GM19023 (cell line): Measurements from ENCODE around the gene NEK4.
"Not testable (repeated sequence)": the region's sequence is repeated elsewhere in the genome, so short reads cannot be mapped to it uniquely, and the experiment has no call there.

Experiments
- ATAC-seq: cut with Tn5 transposase; IDR thresholded peaks from one replicate; pipeline ENCODE4 v1.9.1; 2021; ENCODE audit warnings: mild to moderate bottlenecking, moderate library complexity; ENCODE audit not compliant: unreplicated experiment

The NEK4 gene

GRCh38 chr3:52743152-52743551, 27.6 kb downstream of the NEK4 start:
- ATAC-seq, result no peak

DNA sequence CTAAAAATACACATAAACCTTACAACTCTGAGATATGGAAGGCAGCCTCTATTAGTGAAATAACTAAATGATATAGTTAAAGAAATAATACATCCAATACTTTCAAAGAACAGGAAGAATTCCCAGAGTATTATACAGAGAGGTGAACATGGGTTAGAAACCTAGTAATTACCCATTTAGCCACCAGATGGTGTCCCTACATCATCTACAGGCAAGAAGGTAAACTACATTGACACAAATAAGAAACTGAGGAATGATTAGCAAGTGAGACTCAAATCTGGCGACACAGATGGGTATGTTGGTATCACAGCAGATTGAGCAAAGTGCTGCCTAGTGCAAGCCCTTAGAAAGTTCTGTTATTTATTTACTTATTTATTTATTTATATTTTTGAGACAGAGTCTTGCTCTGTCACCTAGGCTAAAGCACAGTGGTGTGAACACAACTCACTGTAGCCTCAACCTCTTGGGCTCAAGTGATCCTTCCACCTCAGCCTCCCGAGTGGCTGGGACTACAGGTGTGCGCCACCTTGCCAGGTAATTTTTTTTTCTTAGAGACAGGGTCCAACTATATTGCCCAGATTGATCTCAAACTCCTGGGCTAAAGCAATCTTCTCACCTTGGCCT, 28.2 kb downstream of the NEK4 start:
- no peak for ATAC-seq

DNA sequence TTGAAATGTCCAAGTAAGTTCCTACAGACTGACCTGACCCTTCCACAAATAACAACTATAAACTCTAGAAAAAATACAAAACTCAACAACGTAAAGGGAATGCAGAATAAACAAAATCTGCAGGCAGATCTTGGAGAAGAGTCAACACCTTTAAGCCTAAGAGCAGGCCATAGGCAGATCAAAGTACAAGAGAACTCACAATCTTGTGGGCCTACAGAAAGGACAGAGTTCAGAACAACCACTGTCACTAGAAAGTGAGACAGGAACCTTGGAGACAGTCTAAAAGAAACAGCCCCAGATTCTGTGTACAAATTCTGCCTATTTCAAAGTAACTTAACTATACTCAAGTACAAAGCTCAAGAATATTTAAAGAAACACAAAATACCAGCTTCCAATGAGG, 31.0 kb downstream of the NEK4 start:
- no peak for ATAC-seq

DNA sequence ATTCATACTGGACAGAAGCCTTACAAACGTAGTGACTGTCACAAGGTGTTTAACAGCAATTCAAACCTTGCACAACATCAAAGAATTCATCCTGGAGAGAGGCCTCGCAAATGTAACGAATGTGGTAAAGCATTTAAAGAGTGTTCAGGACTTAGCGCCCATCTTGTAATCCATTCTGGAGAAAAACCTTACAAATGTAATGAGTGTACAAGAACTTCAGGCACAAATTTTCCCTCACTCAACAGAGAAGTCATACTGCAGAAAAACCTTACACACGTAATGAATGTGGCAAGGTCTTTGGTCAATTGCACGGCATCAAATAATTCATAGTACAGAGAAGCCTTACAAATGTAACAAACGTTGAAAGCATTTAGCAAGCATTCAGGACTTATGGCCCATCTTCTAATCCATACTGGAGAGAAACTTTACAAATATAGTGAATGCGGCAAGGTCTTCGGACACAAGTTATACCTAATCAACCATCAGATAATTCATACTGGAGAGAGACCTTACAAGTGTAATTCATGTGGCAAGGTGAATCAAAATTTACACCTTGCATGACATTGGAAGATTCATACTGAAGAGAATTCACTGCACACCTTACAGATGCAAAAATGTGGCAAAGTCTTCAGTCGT, 37.4 kb downstream of the NEK4 start:
- no peak for ATAC-seq

DNA sequence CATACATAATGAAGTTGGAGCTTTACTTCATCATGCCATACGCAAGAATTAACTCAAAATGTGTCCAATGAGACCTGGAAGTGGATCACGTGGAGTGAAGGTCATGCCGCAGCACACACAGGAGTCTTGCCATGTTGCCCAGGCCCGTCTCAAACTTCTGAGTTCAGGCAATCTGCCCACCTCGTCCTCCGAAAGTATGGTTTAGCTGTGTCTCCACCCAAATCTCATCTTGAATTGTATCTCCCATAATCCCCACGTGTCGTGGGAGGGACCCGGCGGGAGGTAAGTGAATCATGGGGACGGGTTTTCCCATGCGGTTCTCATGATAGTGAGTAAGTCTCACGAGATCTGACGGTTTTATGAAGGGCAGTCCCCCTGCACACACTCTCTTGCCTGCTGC, 39.1 kb downstream of the NEK4 start:
- ATAC-seq, result no peak

DNA sequence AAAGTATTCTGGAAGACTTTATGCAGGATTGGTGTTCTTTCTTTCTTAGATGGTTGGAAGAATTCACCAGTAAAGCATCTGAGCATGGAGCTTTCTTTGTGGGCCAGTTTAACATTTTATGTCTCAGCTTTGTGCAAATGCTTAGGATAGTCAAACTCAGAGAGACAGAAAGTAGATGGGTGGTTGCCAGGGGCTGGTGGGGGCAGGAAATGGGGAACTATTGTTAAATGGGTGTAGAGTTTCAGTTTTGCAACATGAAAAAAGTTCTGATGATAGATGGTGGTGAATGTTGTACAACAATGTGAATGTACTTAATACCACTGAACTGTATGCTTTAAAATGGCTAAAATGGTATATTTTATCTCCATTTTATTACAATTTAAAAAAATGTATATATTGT, 40.1 kb downstream of the NEK4 start:
- no peak for ATAC-seq

DNA sequence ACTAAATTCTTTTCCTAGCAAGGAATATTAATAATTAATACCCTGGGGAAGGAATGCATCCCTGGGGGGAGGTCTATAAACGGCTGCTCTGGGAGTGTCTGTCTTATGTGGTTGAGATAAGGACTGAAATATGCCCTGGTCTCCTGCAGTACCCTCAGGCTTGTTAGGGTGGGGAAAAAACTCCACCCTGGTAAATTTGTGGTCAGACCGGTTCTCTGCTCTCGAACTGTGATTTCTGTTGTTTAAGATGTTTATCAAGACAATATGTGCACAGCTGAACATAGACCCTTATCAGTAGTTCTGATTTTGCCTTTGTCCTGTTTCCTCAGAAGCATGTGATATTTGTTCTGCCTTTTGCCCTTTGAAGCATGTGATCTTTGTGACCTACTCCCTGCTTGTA, 42.0 kb downstream of the NEK4 start:
- ATAC-seq, result not testable (repeated sequence)

DNA sequence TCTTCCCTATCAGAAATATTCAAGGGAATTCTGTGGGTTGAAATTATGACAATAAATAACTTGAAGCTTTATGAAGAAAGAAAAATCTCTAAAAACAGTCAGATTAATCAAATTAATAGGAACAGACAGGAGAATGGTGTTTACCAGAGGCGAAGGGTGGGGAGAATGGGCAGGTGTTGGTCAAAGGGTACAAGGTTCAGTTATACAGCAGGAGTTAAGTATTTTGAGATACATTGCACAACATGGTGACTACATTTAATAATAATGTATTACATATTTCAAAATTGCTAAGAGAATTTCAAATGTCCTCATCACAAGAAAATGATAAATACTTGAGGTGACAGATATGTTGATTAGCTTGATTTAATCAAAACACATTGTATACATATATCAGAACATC, 46.2 kb downstream of the NEK4 start:
- ATAC-seq, result no peak

DNA sequence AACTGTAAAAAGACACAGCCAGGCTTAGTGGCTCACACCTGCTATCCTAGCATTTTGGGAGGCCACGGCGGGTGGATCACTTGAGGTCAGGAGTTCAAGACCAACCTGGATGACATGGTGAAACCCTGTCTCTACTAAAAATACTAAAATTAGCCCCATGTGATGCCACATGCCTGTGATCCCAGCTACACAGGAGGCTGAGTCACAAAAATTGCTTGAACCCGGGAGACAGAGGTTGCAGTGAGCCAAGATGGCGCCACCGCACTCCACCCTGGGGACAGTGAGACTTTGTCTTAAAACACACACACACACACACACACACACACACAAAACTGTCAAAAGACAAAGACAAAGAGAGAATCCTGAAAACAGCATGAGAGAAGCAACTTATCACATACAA, 46.8 kb downstream of the NEK4 start:
- ATAC-seq, result no peak

GRCh38 chr3:52722491-52722890, 48.2 kb downstream of the NEK4 start:
- ATAC-seq, result no peak

GRCh38 chr3:52721730-52722008, 49.1 kb downstream of the NEK4 start:
- no peak for ATAC-seq

- no peak for ATAC-seq
Observed at GRCh38 chr3:52721002-52721729, 49.6 kb downstream of the NEK4 start.

- no peak for ATAC-seq
Observed at GRCh38 chr3:52719618-52720017, 51.1 kb downstream of the NEK4 start.

GRCh38 chr3:52715714-52716305, 54.9 kb downstream of the NEK4 start:
- no peak for ATAC-seq

DNA sequence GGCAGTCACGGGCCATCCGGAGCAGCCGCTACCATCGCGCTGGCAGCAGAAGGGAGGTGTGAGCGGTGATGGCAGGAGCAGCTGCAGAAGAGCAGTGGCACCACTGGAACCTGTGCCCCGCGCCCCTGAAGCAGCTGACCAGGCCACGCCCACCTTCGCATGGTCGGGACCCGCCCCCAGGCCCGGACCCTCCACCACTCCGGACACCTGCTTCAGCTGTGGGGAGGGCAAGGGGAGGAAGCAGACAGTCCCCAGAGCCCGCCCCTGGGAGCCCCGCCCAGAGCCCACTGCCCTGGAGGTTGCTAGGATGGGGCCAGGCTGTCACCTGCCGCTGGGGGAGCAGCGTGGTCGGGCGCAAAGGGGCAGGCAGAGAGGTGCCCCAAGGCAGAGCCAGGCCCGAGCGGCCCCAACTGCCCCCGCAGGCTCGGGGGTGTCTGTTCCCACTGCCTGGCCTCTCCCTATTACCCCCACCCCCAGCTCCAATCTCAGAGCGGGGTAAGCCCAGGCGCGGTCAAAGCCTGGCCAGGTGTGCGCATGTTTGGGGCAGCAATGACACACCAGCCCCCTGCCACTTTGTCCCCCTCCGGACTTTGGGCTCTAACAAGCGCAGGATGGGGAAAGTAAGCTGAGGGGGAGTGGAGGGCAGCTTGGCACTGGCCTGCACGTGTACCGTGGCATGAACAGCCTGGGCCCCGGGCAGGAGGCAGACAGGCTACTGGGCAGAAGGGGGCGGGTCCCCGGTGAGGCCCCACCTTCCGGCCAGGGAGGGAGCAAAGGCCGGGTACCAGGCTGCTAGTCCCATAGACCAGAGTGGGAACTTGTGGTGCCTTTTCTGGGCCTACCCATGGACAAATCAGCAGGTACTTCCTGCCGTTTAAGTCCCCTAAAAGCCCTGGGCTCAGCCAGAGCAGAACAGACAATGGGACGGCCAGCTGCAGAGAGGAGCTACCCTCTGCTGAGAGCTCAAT, 56.1 kb downstream of the NEK4 start:
- no peak for ATAC-seq

- no peak for ATAC-seq
Observed at GRCh38 chr3:52712291-52713212, 58.2 kb downstream of the NEK4 start.

- no peak for ATAC-seq
Observed at GRCh38 chr3:52710512-52710911, 60.2 kb downstream of the NEK4 start.

DNA sequence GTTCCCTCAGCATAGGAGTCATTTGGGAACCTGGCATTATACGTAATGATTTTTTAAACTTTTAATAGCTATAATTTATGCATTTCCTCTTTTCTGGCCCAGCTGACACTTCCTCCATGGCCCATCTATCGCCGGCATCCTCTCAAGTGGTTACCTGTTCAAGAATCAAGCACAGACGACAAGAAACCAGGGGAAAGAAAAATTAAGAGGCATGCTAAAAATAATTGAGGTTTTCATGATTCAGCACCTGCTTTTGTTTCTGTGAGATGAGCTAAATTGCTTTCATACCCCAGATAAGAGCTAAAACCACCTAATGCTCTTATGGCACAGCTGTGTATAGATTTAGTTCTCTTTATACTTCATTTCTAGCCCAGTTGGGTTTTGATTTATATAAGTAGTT, 63.2 kb downstream of the NEK4 start:
- ATAC-seq, result no peak

DNA sequence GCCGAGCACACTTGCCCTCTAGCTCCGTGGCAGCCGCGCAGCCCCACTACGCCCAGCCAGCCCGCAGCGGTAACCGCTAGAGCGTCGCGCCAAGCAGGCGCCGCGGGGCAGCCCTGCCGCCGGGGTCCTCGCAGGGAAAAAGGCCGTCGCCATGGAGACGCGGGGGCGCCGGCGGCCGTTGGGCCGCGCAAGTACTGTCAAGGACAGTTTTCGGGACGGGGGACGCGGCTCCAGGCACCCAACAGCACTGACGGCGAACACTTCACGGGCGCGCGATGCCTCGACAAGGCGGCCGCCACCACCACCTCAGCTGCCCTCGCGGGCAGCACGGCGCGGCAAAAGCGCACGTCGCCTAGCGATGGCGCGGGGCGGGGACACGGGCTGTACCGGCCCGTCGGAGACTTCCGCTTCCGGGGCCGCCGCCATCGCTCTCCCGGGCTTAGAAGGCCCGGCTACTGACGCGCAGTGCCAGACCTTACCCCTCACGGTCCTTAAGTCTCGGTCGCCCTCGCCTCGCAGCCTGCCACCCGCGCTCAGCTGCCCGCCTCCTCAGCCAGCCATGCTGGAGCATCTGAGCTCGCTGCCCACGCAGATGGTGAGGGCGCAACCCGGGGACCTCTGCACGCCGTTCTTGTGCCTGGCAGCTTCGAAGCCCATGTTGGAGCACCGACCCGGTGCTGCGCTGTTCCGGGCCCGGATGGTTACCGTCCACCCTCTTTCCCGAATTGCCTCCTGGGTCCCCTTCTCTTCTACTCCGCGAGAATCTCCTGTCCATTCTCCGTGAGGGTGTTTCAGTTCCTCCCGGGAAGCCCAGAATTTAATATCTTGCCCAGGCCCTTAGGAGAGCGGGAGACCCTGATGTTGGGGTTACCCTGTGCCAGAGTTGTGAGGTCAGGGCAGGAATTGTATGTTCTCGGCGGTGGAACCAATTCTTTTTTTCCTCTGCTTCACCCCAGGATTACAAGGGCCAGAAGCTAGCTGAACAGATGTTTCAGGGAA, 64.8 kb downstream of the NEK4 start, which contains the start of the genes GLT8D1 and SPCS1:
TSS of gene GLT8D1 (minus strand) at position 104 of the 999 bp plus-strand sequence. CDS start 5,331 bp downstream, outside the sequence.
TSS of gene SPCS1 (plus strand) at position 419 of the 999 bp plus-strand sequence. CDS start at position 560, 141 bp downstream.
- peak; percentile 89 for ATAC-seq
